HepG2 (cell line): ENCODE results near the gene PDGFRB. TPM values are rescaled to one million over a fixed set of nuclear protein-coding genes. Genes with fewer than 3 reads are reported as not detected.

Experiments used
- ATAC-seq: fragments of 200-7000 bp; cut with Tn5 transposase; 3 replicates; pipeline ENCODE4 v1.9.1; 2020; ENCODE audit warnings: mild to moderate bottlenecking, moderate library complexity
- BruUV-seq: library from RNA; stranded (reverse); fragments of 400-500 nt; replicated peaks from 2 replicates; lab custom pipeline; 2021; lab: Mats Ljungman, UMichigan
- CTCF ChIA-PET: fragments of 300-600 bp; formaldehyde crosslinking; extraction: SDS; loops from one replicate; lab custom pipeline; 2021; ENCODE audit warnings: low total read pairs, inconsistent platforms, low intra/inter-chr PET ratio; lab: Yijun Ruan, JAX
- POLR2A ChIA-PET: fragments of 350-600 bp; sonication (Branson Sonifier 250); formaldehyde crosslinking; loops from one replicate; lab custom pipeline; 2020; ENCODE audit warnings: antibody characterized with exemption, inconsistent platforms; lab: Yijun Ruan, JAX
- DNase-seq: peaks from one replicate; pipeline ENCODE4 v3.0.0-alpha.2; 2015; ENCODE audit warnings: low spot score
- FAIRE-seq: peaks from 3 replicates; lab custom pipeline; 2011; peaks lifted over from hg19 to GRCh38; lab: Jason Lieb, UNC
- H2AFZ ChIP-seq: one replicate; pipeline ENCODE4 v1.6.1; 2011; ENCODE audit warnings: low read length, inconsistent platforms
- H3K27ac ChIP-seq: fragments of 300-600 bp; 3 replicates; pipeline ENCODE4 v1.8.0; 2011; ENCODE audit warnings: mixed run types, mild to moderate bottlenecking, mixed read lengths, low read length, inconsistent platforms; ENCODE audit not compliant: insufficient read depth; ENCODE audit errors: extremely low read length
- H3K27me3 ChIP-seq, 2 experiments: fragments of 200-600 bp in 1 of 2; 2 replicates in 1 of 2; 3 replicates in 1 of 2; pipeline versions ENCODE4 v1.6.0 to v1.8.0; 2011; ENCODE audit warnings: low read length in 2 of 2, mild to moderate bottlenecking in 2 of 2, moderate library complexity in 2 of 2, inconsistent platforms in 1 of 2; ENCODE audit not compliant: insufficient read depth in 2 of 2, control insufficient read depth in 1 of 2
- H3K36me3 ChIP-seq, 2 experiments: fragments of 200-600 bp in 1 of 2; replicated peaks in 1 of 2; 2 replicates in 1 of 2; 3 replicates in 1 of 2; pipeline versions ENCODE4 v1.5.1 to v1.8.0; 2011; ENCODE audit warnings: low read length in 2 of 2, inconsistent platforms in 1 of 2; ENCODE audit not compliant: insufficient read depth in 2 of 2, control insufficient read depth in 1 of 2
- H3K4me1 ChIP-seq: 2 replicates; pipeline ENCODE4 v1.5.1; 2012; ENCODE audit warnings: low read length, inconsistent platforms; ENCODE audit not compliant: insufficient read depth
- H3K4me2 ChIP-seq: 2 replicates; pipeline ENCODE4 v1.6.0; 2011; ENCODE audit warnings: low read depth, low read length, inconsistent platforms
- H3K4me3 ChIP-seq, 3 experiments: fragments of 200-600 bp in 1 of 3; sonication (generic), shearing (Covaris generic) in 1 of 3; replicated peaks in 1 of 3; 2 replicates each; pipeline ENCODE4 v1.5.1; 2011 to 2016; ENCODE audit warnings: low read length in 3 of 3, inconsistent platforms in 2 of 3, low read depth in 2 of 3, mild to moderate bottlenecking in 2 of 3, control low read depth in 1 of 3, mixed read lengths in 1 of 3; ENCODE audit not compliant: insufficient read depth in 1 of 3
- H3K79me2 ChIP-seq: one replicate; pipeline ENCODE4 v1.6.1; 2011; ENCODE audit warnings: low read length, inconsistent platforms; ENCODE audit not compliant: insufficient read depth
- H3K9ac ChIP-seq: 2 replicates; pipeline ENCODE4 v1.6.0; 2011; ENCODE audit warnings: mild to moderate bottlenecking, low read depth, low read length, inconsistent platforms; ENCODE audit not compliant: insufficient read depth
- H3K9me3 ChIP-seq: 2 replicates; pipeline ENCODE4 v1.5.1; 2012; ENCODE audit warnings: mild to moderate bottlenecking, low read length
- H4K20me1 ChIP-seq: 2 replicates; pipeline ENCODE4 v1.6.0; 2011; ENCODE audit warnings: inconsistent platforms, mild to moderate bottlenecking, low read length, moderate library complexity; ENCODE audit not compliant: insufficient read depth
- EEA1 ChIP-seq: sonication (generic); formaldehyde crosslinking; IDR thresholded peaks from 2 replicates; pipeline ENCODE4 v1.5.1; 2020; ENCODE audit warnings: mild to moderate bottlenecking, missing genetic modification reagents, borderline replicate concordance
- NFIB ChIP-seq: sonication (generic); formaldehyde crosslinking; IDR thresholded peaks from 2 replicates; pipeline ENCODE4 v1.9.0; 2021; ENCODE audit warnings: missing genetic modification reagents, mild to moderate bottlenecking, borderline replicate concordance
- NR2C2 ChIP-seq: sonication (generic); formaldehyde crosslinking; IDR thresholded peaks from 2 replicates; pipeline ENCODE4 v1.4.0; 2020; ENCODE audit warnings: missing genetic modification reagents, mild to moderate bottlenecking, moderate library complexity, borderline replicate concordance
- PAX8 ChIP-seq: sonication (generic); formaldehyde crosslinking; IDR thresholded peaks from 2 replicates; pipeline ENCODE4 v1.8.0; 2022; ENCODE audit warnings: mild to moderate bottlenecking, missing genetic modification reagents, borderline replicate concordance
- SAP130 ChIP-seq: IDR thresholded peaks from 2 replicates; pipeline ENCODE4 v1.6.1; 2016; ENCODE audit warnings: low read depth
- SMARCC2 ChIP-seq: fragments of 450-650 bp; IDR thresholded peaks from 2 replicates; pipeline ENCODE4 v1.6.1; 2017; ENCODE audit warnings: antibody characterized with exemption, mild to moderate bottlenecking
- ZFY ChIP-seq: sonication (generic); formaldehyde crosslinking; IDR thresholded peaks from 2 replicates; pipeline ENCODE4 v1.4.0; 2020; ENCODE audit warnings: missing genetic modification reagents
- ZNF274 ChIP-seq: sonication (generic); formaldehyde crosslinking; IDR thresholded peaks from 2 replicates; pipeline ENCODE4 v1.5.1; 2020; ENCODE audit warnings: mild to moderate bottlenecking, missing genetic modification reagents
- ZNF572 ChIP-seq: sonication (generic); formaldehyde crosslinking; IDR thresholded peaks from 2 replicates; pipeline ENCODE4 v1.5.1; 2020; ENCODE audit warnings: mild to moderate bottlenecking, missing genetic modification reagents
- WGBS: methylation state at CpG from one replicate; pipeline ENCODE4 v1.1.6; 2017; ENCODE audit warnings: low lambda C conversion rate; 5-methylcytosine and 5-hydroxymethylcytosine counted together
- in situ Hi-C: cut with HindIII; loops from 2 replicates; pipeline ENCODE4 v1.10.0; 2017; ENCODE audit warnings: low pct_unique_long_range_greater_than_20kb; ENCODE audit not compliant: extremely low pct_ligation_motif_present
- intact Hi-C: fragments of 100-400 bp; cut with micrococcal nuclease; formaldehyde crosslinking; loops from one replicate; pipeline ENCODE4 v1.10.0; 2022; ENCODE audit not compliant: unreplicated experiment
- polyA plus RNA-seq, 8 experiments: library from polyadenylated mRNA; depleted of rRNA in 3 of 8; stranded (reverse) in 7 of 8; unstranded in 1 of 8; fragments of >200 nt; fragmentation: Illumina TruSeq in 4 of 8; extraction: Trizol in 4 of 8; gene quantifications; 2 replicates each; pipeline versions ENCODE4 v1.2.1 to v1.2.3, GENCODE V29; 2011 to 2016; ENCODE audit warnings: low read depth in 4 of 8, missing spikeins in 1 of 8, mixed read lengths in 1 of 8; ENCODE audit not compliant: insufficient read depth in 1 of 8
- total RNA-seq, 5 experiments: library from RNA; depleted of rRNA; stranded (reverse); fragments of >200 nt; fragmentation: Illumina TruSeq; extraction: Trizol; gene quantifications; 2 replicates each; pipeline ENCODE4 v1.2.3, GENCODE V29; 2016; ENCODE audit warnings: low read depth in 1 of 5
- TF ChIP-seq, protein P1 (sequence below): sonication (generic); formaldehyde crosslinking; IDR thresholded peaks from 2 replicates; pipeline ENCODE4 v1.5.0; 2020; ENCODE audit warnings: missing genetic modification reagents, mild to moderate bottlenecking, borderline replicate concordance
- TF ChIP-seq, protein P2 (sequence below), 2 experiments: fragments of 450-650 bp in 1 of 2; sonication (generic) in 1 of 2; formaldehyde crosslinking in 1 of 2; IDR thresholded peaks; 2 replicates each; pipeline versions ENCODE4 v1.6.1 to v1.8.0; 2016 to 2022; ENCODE audit warnings: antibody characterized with exemption in 1 of 2, mild to moderate bottlenecking in 1 of 2, missing genetic modification reagents in 1 of 2

The PDGFRB gene
- total and polyA plus RNA-seq, 2 of the 13 experiments (the other 11 are each of a cell fraction or from before 2014, with no cell fraction given), result 4.0 to 21.0 TPM

GRCh38 chr5:150066436-150066835 is 89.2 kb downstream of the PDGFRB start:
- FAIRE-seq (no peak), ATAC-seq (no peak), DNase-seq (no peak)
- in situ Hi-C loops (no loop called here), intact Hi-C loops (no loop called here)
- Histone ChIP-seq H3K4me3 (no peak overlapping the region), H3K36me3 (no peaks in the 10 kb centered on the region), H3K9ac (no peak overlapping the region), H2AFZ (no peak overlapping the region), H3K79me2 (no peaks in the 10 kb centered on the region), H4K20me1 (no peaks in the 10 kb centered on the region), H3K27me3 (peaks cover 7 to 35% of the 10 kb centered on the region in 2 experiments; a peak in 4 of 5 replicates), H3K4me1 (peaks cover 15% of the 10 kb centered on the region), H3K27ac (no peak overlapping the region), H3K4me2 (no peak overlapping the region), H3K9me3 (no peaks in the 10 kb centered on the region)
- TF ChIP-seq PAX8, result no peak
- TF ChIP-seq EEA1 (CRISPR knock-in tag), result no peak
- TF ChIP-seq ZNF572, result no peak
- TF ChIP-seq SMARCC2, result no peak
- TF ChIP-seq, protein P1, sequence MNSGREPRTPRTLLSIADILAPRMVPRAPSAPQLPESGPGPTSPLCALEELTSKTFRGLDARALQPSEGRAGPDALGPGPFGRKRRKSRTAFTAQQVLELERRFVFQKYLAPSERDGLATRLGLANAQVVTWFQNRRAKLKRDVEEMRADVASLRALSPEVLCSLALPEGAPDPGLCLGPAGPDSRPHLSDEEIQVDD (CRISPR knock-in tag), result no peak
- TF ChIP-seq NFIB (CRISPR knock-in tag), result no peak
- no peak for TF ChIP-seq ZNF274 (CRISPR knock-in tag)
- TF ChIP-seq, protein P2, sequence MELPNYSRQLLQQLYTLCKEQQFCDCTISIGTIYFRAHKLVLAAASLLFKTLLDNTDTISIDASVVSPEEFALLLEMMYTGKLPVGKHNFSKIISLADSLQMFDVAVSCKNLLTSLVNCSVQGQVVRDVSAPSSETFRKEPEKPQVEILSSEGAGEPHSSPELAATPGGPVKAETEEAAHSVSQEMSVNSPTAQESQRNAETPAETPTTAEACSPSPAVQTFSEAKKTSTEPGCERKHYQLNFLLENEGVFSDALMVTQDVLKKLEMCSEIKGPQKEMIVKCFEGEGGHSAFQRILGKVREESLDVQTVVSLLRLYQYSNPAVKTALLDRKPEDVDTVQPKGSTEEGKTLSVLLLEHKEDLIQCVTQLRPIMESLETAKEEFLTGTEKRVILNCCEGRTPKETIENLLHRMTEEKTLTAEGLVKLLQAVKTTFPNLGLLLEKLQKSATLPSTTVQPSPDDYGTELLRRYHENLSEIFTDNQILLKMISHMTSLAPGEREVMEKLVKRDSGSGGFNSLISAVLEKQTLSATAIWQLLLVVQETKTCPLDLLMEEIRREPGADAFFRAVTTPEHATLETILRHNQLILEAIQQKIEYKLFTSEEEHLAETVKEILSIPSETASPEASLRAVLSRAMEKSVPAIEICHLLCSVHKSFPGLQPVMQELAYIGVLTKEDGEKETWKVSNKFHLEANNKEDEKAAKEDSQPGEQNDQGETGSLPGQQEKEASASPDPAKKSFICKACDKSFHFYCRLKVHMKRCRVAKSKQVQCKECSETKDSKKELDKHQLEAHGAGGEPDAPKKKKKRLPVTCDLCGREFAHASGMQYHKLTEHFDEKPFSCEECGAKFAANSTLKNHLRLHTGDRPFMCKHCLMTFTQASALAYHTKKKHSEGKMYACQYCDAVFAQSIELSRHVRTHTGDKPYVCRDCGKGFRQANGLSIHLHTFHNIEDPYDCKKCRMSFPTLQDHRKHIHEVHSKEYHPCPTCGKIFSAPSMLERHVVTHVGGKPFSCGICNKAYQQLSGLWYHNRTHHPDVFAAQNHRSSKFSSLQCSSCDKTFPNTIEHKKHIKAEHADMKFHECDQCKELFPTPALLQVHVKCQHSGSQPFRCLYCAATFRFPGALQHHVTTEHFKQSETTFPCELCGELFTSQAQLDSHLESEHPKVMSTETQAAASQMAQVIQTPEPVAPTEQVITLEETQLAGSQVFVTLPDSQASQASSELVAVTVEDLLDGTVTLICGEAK (IDR thresholded peaks at IDR 0.05), result no peak
- TF ChIP-seq, protein P2 (CRISPR knock-in tag; IDR thresholded peaks at IDR 0.05), result no peak
- TF ChIP-seq NR2C2, result no peak
- TF ChIP-seq ZFY (CRISPR knock-in tag), result no peak
- no peak for TF ChIP-seq SAP130 (CRISPR knock-in tag)
- no TSS peak for BruUV-seq
- CTCF ChIA-PET, result no interaction called here
- POLR2A ChIA-PET, result no interaction called here
- WGBS, result 33% methylated on average over 2 of the region's 5 CpGs
